DND-41 (cell line): ENCODE data around the gene ZMYND10.

ENCODE experiments used
- CTCF ChIP-seq: IDR thresholded peaks from 2 replicates; pipeline ENCODE4 v1.5.1; 2012; ENCODE audit warnings: borderline replicate concordance, low read length, moderate library complexity, mild to moderate bottlenecking; ENCODE audit not compliant: poor library complexity, severe bottlenecking; ENCODE audit errors: extremely low read depth
- EZH2 ChIP-seq: IDR thresholded peaks from 3 replicates; pipeline ENCODE4 v1.6.1; 2012; ENCODE audit warnings: borderline replicate concordance, low read depth, mild to moderate bottlenecking, moderate library complexity, low read length, inconsistent platforms; ENCODE audit not compliant: severe bottlenecking

- TF ChIP-seq CTCF (no peak), EZH2 (no peak)
Measured at GRCh38 chr3:50334339-50335075, 11.0 kb downstream of the ZMYND10 start.
